Body of pancreas (tissue), 4 donors: Measurements from ENCODE around the gene CYP46A1. TPM values are rescaled to one million over a fixed set of nuclear protein-coding genes. Genes with fewer than 3 reads are reported as not detected.

ENCODE experiments used
- ATAC-seq: fragments of 150-250 bp; one replicate; pipeline ENCODE4 v1.9.1; 2016
- DNase-seq, 4 donors: peaks; one replicate each; pipeline ENCODE4 v3.0.0-alpha.2; 2019
- H3K27ac ChIP-seq, 4 donors: fragments of 200-600 bp; sonication (generic); 1 replicate in 3 of 4; 2 replicates in 1 of 4; pipeline versions ENCODE4 v1.5.1 to v1.6.1; 2016 to 2019; ENCODE audit warnings: mild to moderate bottlenecking in 1 of 4, mixed read lengths in 1 of 4, moderate library complexity in 1 of 4
- H3K27me3 ChIP-seq, 2 donors: fragments of 200-600 bp; sonication (generic); one replicate each; pipeline ENCODE4 v1.6.0; 2016; ENCODE audit warnings: mild to moderate bottlenecking in 1 of 2
- H3K36me3 ChIP-seq, 2 donors: fragments of 200-600 bp; sonication (generic); replicated peaks in 1 of 2; 2 replicates each; pipeline ENCODE4 v1.5.1; 2016; ENCODE audit warnings: low read depth in 2 of 2; ENCODE audit not compliant: insufficient read depth in 1 of 2
- H3K4me1 ChIP-seq: fragments of 200-600 bp; sonication (generic); one replicate; pipeline ENCODE4 v1.6.0; 2016
- H3K4me3 ChIP-seq, 2 donors: fragments of 200-600 bp; sonication (generic); 1 replicate in 1 of 2; 2 replicates in 1 of 2; pipeline ENCODE4 v1.5.1; 2016 to 2019
- H3K9me3 ChIP-seq, 3 donors: fragments of 200-600 bp; sonication (generic); 1 replicate in 2 of 3; 2 replicates in 1 of 3; pipeline ENCODE4 v1.5.1; 2016
- POLR2A ChIP-seq, 3 donors: fragments of 450-650 bp; IDR thresholded peaks; one replicate each; pipeline ENCODE4 v1.6.1; 2016; ENCODE audit warnings: antibody characterized with exemption in 3 of 3, mild to moderate bottlenecking in 2 of 3
- WGBS, 2 donors: methylation state at CpG; one replicate each; pipeline ENCODE4 v1.1.5; 2017; 5-methylcytosine and 5-hydroxymethylcytosine counted together
- intact Hi-C: fragments of 100-400 bp; cut with DNase I; formaldehyde crosslinking; loops from one replicate; pipeline ENCODE4 v1.15.1; 2023
- total RNA-seq, 2 donors: library from RNA; depleted of rRNA; stranded (reverse); fragments of >200 nt; gene quantifications; one replicate each; pipeline ENCODE4 v1.1.0, GENCODE V29; 2016
- TF ChIP-seq, protein P1 (sequence below), 7 experiments: fragments of 450-650 bp in 4 of 7; fragments of 200-600 bp in 3 of 7; sonication (generic) in 3 of 7; IDR thresholded peaks; one replicate each; pipeline ENCODE4 v1.5.1; 2016 to 2019; ENCODE audit warnings: antibody characterized with exemption in 7 of 7

CYP46A1 gene
- total RNA-seq, 2 donors from 2014 or later: 1.3 to 4.9 TPM

DNA sequence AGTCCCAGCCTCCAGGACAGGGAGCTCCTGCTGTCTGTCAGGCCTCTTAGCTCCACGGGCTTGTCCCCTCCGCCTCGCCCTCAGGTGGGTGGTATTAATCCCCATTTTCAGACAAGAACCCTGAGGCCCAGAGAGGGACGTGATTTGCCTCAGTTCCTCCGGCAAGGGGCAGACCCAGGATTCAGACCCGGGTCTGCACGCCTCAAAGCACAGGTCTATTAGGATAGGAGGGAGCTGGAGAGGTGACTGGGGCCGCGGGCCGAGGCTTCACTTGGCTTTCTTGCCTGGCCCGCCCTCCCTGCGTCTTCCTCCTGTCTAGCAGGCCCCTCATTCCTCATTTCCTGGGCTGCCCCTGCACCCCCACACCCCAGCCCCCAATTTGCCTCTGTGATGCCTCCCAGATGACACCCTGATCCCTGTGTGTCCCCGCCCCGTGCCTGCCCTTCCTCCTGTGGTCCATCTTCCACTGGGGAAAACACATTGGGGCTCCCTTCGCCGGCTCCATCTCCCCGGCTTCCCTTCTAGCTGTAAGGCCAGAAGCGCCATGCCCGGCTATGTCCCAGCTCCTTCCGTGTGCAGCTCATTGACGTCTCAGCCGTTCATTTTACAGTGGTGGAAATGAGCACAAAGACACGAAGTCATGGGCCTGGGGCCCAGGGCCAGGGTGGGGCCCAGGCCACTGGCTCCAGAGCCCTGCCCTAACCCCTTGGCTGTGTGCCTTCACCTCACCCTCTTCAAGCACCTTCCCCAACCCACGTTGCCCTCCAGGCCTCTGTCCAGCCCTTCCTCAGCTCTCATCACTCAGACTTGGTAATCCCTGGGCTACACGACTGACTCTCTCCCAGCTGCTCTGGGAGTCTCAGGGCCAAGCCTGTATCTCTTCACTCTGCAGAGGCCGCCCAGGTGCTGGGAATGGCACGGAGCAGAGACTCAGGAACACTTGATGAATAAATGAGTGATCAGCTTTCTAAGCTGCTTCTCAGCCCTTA lies 15.5 kb upstream of the CYP46A1 start:
- H3K9me3 ChIP-seq: no peaks in the 10 kb centered on the region
- no peaks in the 10 kb centered on the region for H3K36me3 ChIP-seq
- no peak overlapping the region for H3K4me3 ChIP-seq
- H3K4me1 ChIP-seq: no peaks in the 10 kb centered on the region
- WGBS, 2 donors: 82 to 85% methylated on average over 23 to 27 of the region's 27 CpGs
- intact Hi-C loops: no loop called here
- no peak overlapping the region for H3K27ac ChIP-seq
- ATAC-seq (no peak), DNase-seq (no peak)
- no peaks in the 10 kb centered on the region for H3K27me3 ChIP-seq
- no peak for TF ChIP-seq POLR2A (IDR thresholded peaks at IDR 0.05)
- TF ChIP-seq, protein P1, sequence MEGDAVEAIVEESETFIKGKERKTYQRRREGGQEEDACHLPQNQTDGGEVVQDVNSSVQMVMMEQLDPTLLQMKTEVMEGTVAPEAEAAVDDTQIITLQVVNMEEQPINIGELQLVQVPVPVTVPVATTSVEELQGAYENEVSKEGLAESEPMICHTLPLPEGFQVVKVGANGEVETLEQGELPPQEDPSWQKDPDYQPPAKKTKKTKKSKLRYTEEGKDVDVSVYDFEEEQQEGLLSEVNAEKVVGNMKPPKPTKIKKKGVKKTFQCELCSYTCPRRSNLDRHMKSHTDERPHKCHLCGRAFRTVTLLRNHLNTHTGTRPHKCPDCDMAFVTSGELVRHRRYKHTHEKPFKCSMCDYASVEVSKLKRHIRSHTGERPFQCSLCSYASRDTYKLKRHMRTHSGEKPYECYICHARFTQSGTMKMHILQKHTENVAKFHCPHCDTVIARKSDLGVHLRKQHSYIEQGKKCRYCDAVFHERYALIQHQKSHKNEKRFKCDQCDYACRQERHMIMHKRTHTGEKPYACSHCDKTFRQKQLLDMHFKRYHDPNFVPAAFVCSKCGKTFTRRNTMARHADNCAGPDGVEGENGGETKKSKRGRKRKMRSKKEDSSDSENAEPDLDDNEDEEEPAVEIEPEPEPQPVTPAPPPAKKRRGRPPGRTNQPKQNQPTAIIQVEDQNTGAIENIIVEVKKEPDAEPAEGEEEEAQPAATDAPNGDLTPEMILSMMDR (IDR thresholded peaks at IDR 0.05): no peak

GRCh38 chr14:99670361-99671234 lies 13.5 kb upstream of the CYP46A1 start:
- intact Hi-C loops: no loop called here
- Histone ChIP-seq H3K36me3 (no peaks in the 10 kb centered on the region), H3K27me3 (no peaks in the 10 kb centered on the region), H3K9me3 (no peaks in the 10 kb centered on the region), H3K4me3 (no peak overlapping the region), H3K27ac (no peak overlapping the region), H3K4me1 (no peaks in the 10 kb centered on the region)
- ATAC-seq (no peak), DNase-seq (no peak)
- 80 to 84% methylated on average over 14 of the region's 14 CpGs for WGBS, 2 donors
- TF ChIP-seq POLR2A (IDR thresholded peaks at IDR 0.05): no peak
- TF ChIP-seq, protein P1 (IDR thresholded peaks at IDR 0.05): no peak

DNA sequence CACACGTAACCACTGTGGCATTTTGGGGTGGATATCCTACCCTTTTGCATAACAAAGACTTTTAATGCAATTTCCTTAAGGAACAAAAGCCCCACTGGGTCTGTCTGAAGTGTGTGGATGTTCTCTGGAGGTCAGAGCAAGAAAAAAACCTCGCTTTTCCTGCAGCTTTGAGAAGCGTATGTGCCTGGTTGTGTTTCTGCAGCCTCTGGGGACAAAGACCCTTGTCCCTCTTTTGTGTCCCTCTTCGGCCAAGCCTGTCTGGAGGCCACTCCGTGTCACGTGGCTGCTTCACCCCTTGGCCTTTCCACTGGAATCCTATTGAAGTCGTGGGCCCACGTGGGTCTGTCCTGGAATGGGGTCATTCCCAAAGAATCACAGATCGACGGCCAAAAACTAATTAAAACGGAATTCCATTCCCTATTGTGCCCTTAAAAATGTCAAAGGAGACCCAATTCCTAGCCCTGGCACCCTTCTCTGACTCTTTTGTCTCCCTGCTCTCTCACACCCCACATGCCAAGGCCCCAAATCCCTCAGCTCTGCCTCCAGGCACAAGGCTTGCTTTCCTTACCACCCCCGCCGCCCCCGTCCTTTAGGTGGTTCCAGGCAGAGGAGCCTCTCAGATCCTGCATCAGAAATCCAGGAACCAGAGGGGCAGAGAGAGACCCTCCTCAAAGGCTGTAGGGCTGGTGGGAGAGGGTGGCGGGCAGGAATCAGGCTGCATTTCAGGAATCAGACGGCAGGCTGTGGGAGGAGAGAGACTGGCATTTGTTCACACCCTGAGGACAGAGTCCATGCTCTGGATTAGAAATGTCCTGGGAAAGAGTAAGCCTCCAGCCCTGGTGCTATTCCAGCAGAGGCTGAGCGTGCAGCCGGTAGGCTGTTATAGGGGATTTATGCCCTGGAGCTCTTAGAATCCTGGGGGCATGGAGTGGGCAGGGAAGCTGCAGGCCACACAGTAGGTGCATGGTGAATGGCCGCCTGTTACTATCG lies 12.6 kb upstream of the CYP46A1 start:
- DNase-seq (no peak), ATAC-seq (no peak)
- H3K4me3 ChIP-seq: no peak overlapping the region
- H3K4me1 ChIP-seq: no peaks in the 10 kb centered on the region
- intact Hi-C loops: no loop called here
- H3K27me3 ChIP-seq: no peaks in the 10 kb centered on the region
- TF ChIP-seq POLR2A (IDR thresholded peaks at IDR 0.05): no peak
- TF ChIP-seq, protein P1 (IDR thresholded peaks at IDR 0.05): no peak
- 72 to 76% methylated on average over 20 of the region's 20 CpGs for WGBS, 2 donors
- no peaks in the 10 kb centered on the region for H3K36me3 ChIP-seq
- no peaks in the 10 kb centered on the region for H3K9me3 ChIP-seq
- no peak overlapping the region for H3K27ac ChIP-seq

DNA sequence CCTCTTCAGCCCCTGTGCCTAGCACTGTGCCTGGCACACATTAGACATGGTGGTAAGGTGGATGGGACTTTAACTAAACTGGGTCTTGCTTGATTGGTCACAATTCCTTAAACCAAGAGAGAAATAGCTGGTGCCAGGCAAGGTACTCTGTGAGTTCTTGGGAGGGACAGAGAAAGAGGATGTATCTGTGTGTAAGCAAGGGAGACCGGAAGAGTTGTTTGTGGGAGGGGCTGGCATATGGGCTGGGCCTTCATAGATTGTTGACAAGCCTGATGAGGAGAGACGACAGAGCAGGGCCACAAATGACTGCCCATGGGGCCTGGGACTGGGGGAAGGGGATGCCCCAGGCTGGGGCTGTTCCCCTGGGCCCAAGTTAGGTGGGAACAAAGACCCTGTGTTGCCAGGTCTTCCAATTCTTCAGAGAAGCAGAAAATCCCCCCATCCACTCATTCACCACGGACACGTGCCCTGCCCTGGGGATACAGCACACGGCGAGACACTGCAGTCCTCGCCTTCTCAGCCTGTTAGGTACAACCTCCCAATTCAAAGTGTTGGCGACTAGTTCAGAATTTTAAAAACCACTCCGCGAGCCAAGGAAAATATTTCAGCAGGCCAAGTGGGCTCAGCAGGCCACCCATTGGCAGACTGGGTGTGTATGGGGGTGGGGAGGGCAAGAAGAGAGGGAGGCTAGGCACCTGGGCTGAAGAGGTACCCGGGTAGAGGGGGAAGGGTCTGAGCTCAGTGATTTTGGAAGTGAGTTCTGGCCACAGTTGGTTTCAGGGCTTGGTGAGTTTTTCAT lies 11.4 kb upstream of the CYP46A1 start:
- ATAC-seq (no peak), DNase-seq (no peak)
- H3K27ac ChIP-seq: no peak overlapping the region
- H3K36me3 ChIP-seq: no peaks in the 10 kb centered on the region
- intact Hi-C loops: no loop called here
- H3K9me3 ChIP-seq: no peaks in the 10 kb centered on the region
- WGBS, 2 donors: 84 to 89% methylated on average over 11 of the region's 11 CpGs
- H3K27me3 ChIP-seq: no peaks in the 10 kb centered on the region
- TF ChIP-seq, protein P1 (IDR thresholded peaks at IDR 0.05): no peak
- no peak for TF ChIP-seq POLR2A (IDR thresholded peaks at IDR 0.05)
- no peaks in the 10 kb centered on the region for H3K4me1 ChIP-seq
- no peak overlapping the region for H3K4me3 ChIP-seq
